HepG2 (cell line): Measurements from ENCODE around the gene ANKRD44. TPM values are rescaled to one million over a fixed set of nuclear protein-coding genes. Genes with fewer than 3 reads are reported as not detected.

Source experiments
- RAD21 ChIP-seq: fragments of 450-650 bp; formaldehyde crosslinking; IDR thresholded peaks from 2 replicates; pipeline ENCODE4 v1.5.0; 2020; ENCODE audit warnings: mild to moderate bottlenecking
- XBP1 ChIP-seq: sonication (generic); formaldehyde crosslinking; IDR thresholded peaks from 2 replicates; pipeline ENCODE4 v1.5.0; 2020; ENCODE audit warnings: missing genetic modification reagents
- ZNF180 ChIP-seq: sonication (generic); formaldehyde crosslinking; IDR thresholded peaks from 2 replicates; pipeline ENCODE4 v1.4.0; 2020; ENCODE audit warnings: low read depth, missing genetic modification reagents, borderline replicate concordance
- ZNF350 ChIP-seq: sonication (generic); formaldehyde crosslinking; IDR thresholded peaks from 2 replicates; pipeline ENCODE4 v1.4.0; 2020; ENCODE audit warnings: mild to moderate bottlenecking, low read depth, missing genetic modification reagents, borderline replicate concordance
- polyA plus RNA-seq, 8 experiments: library from polyadenylated mRNA; depleted of rRNA in 3 of 8; stranded (reverse) in 7 of 8; unstranded in 1 of 8; fragments of >200 nt; fragmentation: Illumina TruSeq in 4 of 8; extraction: Trizol in 4 of 8; gene quantifications; 2 replicates each; pipeline versions ENCODE4 v1.2.1 to v1.2.3, GENCODE V29; 2011 to 2016; ENCODE audit warnings: low read depth in 4 of 8, missing spikeins in 1 of 8, mixed read lengths in 1 of 8; ENCODE audit not compliant: insufficient read depth in 1 of 8
- total RNA-seq, 5 experiments: library from RNA; depleted of rRNA; stranded (reverse); fragments of >200 nt; fragmentation: Illumina TruSeq; extraction: Trizol; gene quantifications; 2 replicates each; pipeline ENCODE4 v1.2.3, GENCODE V29; 2016; ENCODE audit warnings: low read depth in 1 of 5
- TF ChIP-seq, protein P1 (sequence below): sonication (generic); formaldehyde crosslinking; IDR thresholded peaks from 2 replicates; pipeline ENCODE4 v1.4.0; 2020; ENCODE audit warnings: mild to moderate bottlenecking, missing genetic modification reagents
- TF ChIP-seq, protein P2 (sequence below): sonication (generic); formaldehyde crosslinking; IDR thresholded peaks from 2 replicates; pipeline ENCODE4 v1.5.0; 2020; ENCODE audit warnings: mild to moderate bottlenecking, missing genetic modification reagents
- TF ChIP-seq, protein P3 (sequence below): conservative IDR thresholded peaks from 2 replicates; pipeline ENCODE4 v1.6.1; 2018; ENCODE audit warnings: missing genetic modification reagents

Gene ANKRD44
- total and polyA plus RNA-seq, 2 of the 13 experiments (the other 11 are each of a cell fraction or from before 2014, with no cell fraction given): 0.04 to 0.11 TPM

DNA sequence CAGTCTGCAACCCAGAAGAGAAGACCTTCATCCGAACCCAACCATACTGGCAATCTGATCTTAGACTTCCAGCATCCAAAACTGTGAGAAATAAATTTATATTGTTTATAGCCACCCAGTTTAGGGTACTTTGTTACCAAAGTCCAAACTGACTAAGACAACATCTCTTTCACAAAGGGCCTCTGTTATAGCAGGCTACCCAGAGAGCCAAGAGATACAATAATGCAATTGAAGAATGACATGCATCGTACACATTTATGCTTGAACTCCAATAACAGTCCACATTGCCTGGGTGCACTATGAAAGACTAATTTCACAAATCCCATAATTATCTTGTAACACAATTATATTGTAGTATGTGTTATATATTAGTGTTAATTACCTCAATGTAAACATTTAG is 39.1 kb upstream of the ANKRD44 start (continued):
- TF ChIP-seq, protein P1, sequence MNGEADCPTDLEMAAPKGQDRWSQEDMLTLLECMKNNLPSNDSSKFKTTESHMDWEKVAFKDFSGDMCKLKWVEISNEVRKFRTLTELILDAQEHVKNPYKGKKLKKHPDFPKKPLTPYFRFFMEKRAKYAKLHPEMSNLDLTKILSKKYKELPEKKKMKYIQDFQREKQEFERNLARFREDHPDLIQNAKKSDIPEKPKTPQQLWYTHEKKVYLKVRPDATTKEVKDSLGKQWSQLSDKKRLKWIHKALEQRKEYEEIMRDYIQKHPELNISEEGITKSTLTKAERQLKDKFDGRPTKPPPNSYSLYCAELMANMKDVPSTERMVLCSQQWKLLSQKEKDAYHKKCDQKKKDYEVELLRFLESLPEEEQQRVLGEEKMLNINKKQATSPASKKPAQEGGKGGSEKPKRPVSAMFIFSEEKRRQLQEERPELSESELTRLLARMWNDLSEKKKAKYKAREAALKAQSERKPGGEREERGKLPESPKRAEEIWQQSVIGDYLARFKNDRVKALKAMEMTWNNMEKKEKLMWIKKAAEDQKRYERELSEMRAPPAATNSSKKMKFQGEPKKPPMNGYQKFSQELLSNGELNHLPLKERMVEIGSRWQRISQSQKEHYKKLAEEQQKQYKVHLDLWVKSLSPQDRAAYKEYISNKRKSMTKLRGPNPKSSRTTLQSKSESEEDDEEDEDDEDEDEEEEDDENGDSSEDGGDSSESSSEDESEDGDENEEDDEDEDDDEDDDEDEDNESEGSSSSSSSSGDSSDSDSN (CRISPR knock-in tag): no peak
- no peak for TF ChIP-seq XBP1
- no peak for TF ChIP-seq ZNF180 (CRISPR knock-in tag)
- TF ChIP-seq, protein P2, sequence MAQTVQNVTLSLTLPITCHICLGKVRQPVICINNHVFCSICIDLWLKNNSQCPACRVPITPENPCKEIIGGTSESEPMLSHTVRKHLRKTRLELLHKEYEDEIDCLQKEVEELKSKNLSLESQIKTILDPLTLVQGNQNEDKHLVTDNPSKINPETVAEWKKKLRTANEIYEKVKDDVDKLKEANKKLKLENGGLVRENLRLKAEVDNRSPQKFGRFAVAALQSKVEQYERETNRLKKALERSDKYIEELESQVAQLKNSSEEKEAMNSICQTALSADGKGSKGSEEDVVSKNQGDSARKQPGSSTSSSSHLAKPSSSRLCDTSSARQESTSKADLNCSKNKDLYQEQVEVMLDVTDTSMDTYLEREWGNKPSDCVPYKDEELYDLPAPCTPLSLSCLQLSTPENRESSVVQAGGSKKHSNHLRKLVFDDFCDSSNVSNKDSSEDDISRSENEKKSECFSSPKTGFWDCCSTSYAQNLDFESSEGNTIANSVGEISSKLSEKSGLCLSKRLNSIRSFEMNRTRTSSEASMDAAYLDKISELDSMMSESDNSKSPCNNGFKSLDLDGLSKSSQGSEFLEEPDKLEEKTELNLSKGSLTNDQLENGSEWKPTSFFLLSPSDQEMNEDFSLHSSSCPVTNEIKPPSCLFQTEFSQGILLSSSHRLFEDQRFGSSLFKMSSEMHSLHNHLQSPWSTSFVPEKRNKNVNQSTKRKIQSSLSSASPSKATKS: no peak
- no peak for TF ChIP-seq ZNF350 (CRISPR knock-in tag)
- TF ChIP-seq, protein P3, sequence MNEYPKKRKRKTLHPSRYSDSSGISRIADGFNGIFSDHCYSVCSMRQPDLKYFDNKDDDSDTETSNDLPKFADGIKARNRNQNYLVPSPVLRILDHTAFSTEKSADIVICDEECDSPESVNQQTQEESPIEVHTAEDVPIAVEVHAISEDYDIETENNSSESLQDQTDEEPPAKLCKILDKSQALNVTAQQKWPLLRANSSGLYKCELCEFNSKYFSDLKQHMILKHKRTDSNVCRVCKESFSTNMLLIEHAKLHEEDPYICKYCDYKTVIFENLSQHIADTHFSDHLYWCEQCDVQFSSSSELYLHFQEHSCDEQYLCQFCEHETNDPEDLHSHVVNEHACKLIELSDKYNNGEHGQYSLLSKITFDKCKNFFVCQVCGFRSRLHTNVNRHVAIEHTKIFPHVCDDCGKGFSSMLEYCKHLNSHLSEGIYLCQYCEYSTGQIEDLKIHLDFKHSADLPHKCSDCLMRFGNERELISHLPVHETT (CRISPR knock-in tag): no peak
- TF ChIP-seq RAD21: no peak
